Measurements from ENCODE around the gene HPCAL4.

HPCAL4 gene

GRCh38 chr1:39738622-39739366, 47.6 kb upstream of the HPCAL4 start, which contains the start of gene PPIE (continued):
- TF ChIP-seq PRDM2 (tag by site-specific recombination; IDR thresholded peaks at IDR 0.05; ENCODE audit: borderline replicate concordance) (no peak), ZNF830 (tag by site-specific recombination; IDR thresholded peaks at IDR 0.05; ENCODE audit: low read depth) (no peak), ZNF704 (tag by site-specific recombination; IDR thresholded peaks at IDR 0.05) (no peak), ZNF521 (tag by site-specific recombination; IDR thresholded peaks at IDR 0.05) (no peak), ZSCAN18 (tag by site-specific recombination; IDR thresholded peaks at IDR 0.05) (no peak), ZNF624 (tag by site-specific recombination; IDR thresholded peaks at IDR 0.05) (no peak), ZBTB26 (tag by site-specific recombination; optimal IDR thresholded peaks at IDR 0.05) (peak; percentile 70), ZEB2 (tag by site-specific recombination; IDR thresholded peaks at IDR 0.05) (no peak), ZNF629 (tag by site-specific recombination; IDR thresholded peaks at IDR 0.05) (0 out of 2 replicates have a peak, but pooled peaks have one; percentile 29), GLI2 (tag by site-specific recombination; IDR thresholded peaks at IDR 0.05; ENCODE audit: borderline replicate concordance, low read depth) (no peak), ZNF529 (tag by site-specific recombination; IDR thresholded peaks at IDR 0.05; ENCODE audit: insufficient replicate concordance) (no peak), ZNF19 (tag by site-specific recombination; IDR thresholded peaks at IDR 0.05; ENCODE audit: low read depth) (no peak), ZNF791 (tag by site-specific recombination; IDR thresholded peaks at IDR 0.05) (no peak), KLF16 (tag by site-specific recombination; IDR thresholded peaks at IDR 0.05) (peak; percentile 1; the same call in 1 of the 2 replicates), ZNF202 (tag by site-specific recombination; IDR thresholded peaks at IDR 0.05; ENCODE audit: borderline replicate concordance) (no peak), ZNF670 (tag by site-specific recombination; IDR thresholded peaks at IDR 0.05; ENCODE audit: low read depth) (no peak), SALL2 (tag by site-specific recombination; IDR thresholded peaks at IDR 0.05; ENCODE audit: borderline replicate concordance) (no peak), ZNF488 (tag by site-specific recombination; IDR thresholded peaks at IDR 0.05) (no peak), ZSCAN30 (tag by site-specific recombination; IDR thresholded peaks at IDR 0.05) (no peak), ZNF248 (tag by site-specific recombination; IDR thresholded peaks at IDR 0.05) (no peak), GLIS2 (tag by site-specific recombination; IDR thresholded peaks at IDR 0.05) (peak; percentile 97)
- TF ChIP-seq, protein P1, sequence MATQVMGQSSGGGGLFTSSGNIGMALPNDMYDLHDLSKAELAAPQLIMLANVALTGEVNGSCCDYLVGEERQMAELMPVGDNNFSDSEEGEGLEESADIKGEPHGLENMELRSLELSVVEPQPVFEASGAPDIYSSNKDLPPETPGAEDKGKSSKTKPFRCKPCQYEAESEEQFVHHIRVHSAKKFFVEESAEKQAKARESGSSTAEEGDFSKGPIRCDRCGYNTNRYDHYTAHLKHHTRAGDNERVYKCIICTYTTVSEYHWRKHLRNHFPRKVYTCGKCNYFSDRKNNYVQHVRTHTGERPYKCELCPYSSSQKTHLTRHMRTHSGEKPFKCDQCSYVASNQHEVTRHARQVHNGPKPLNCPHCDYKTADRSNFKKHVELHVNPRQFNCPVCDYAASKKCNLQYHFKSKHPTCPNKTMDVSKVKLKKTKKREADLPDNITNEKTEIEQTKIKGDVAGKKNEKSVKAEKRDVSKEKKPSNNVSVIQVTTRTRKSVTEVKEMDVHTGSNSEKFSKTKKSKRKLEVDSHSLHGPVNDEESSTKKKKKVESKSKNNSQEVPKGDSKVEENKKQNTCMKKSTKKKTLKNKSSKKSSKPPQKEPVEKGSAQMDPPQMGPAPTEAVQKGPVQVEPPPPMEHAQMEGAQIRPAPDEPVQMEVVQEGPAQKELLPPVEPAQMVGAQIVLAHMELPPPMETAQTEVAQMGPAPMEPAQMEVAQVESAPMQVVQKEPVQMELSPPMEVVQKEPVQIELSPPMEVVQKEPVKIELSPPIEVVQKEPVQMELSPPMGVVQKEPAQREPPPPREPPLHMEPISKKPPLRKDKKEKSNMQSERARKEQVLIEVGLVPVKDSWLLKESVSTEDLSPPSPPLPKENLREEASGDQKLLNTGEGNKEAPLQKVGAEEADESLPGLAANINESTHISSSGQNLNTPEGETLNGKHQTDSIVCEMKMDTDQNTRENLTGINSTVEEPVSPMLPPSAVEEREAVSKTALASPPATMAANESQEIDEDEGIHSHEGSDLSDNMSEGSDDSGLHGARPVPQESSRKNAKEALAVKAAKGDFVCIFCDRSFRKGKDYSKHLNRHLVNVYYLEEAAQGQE (tag by site-specific recombination; IDR thresholded peaks at IDR 0.05): no peak; the same call in 1 of the 2 replicates
- TF ChIP-seq, protein P2, sequence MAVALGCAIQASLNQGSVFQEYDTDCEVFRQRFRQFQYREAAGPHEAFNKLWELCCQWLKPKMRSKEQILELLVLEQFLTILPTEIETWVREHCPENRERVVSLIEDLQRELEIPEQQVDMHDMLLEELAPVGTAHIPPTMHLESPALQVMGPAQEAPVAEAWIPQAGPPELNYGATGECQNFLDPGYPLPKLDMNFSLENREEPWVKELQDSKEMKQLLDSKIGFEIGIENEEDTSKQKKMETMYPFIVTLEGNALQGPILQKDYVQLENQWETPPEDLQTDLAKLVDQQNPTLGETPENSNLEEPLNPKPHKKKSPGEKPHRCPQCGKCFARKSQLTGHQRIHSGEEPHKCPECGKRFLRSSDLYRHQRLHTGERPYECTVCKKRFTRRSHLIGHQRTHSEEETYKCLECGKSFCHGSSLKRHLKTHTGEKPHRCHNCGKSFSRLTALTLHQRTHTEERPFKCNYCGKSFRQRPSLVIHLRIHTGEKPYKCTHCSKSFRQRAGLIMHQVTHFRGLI (tag by site-specific recombination; IDR thresholded peaks at IDR 0.05): no peak

Data from HEK293 (cell line).